NCI-H774 (cell line): ENCODE data around the gene TMEM150A.
"Not testable (repeated sequence)": the region's sequence is repeated elsewhere in the genome, so short reads cannot be mapped to it uniquely, and the experiment has no call there.

Experiments used
- DNase-seq: peaks from one replicate; lab custom pipeline; 2025; lab: John Stamatoyannopoulos, UW

TMEM150A gene

DNA sequence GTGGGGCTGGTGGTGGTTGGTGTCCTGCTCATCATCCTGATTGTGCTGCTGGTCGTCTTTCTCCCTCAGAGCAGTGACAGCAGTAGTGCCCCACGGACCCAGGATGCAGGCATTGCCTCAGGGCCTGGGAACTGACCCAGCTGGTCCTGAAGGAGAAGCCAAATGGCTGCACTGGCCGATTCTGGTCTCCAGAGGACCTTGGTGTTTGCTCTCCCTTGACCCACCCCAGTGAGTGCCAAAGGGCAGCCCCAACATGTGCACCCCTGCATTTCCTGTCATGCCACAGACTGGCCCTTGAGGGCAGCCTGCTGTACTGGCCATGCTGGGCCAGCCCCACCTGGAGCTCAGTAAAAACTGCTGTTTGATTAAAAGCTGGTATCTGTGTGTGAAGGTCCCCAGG lies 9.5 kb downstream of the TMEM150A start:
- no peak for DNase-seq

GRCh38 chr2:85592299-85592698 lies 10.2 kb downstream of the TMEM150A start:
- DNase-seq, result not testable (repeated sequence)

DNA sequence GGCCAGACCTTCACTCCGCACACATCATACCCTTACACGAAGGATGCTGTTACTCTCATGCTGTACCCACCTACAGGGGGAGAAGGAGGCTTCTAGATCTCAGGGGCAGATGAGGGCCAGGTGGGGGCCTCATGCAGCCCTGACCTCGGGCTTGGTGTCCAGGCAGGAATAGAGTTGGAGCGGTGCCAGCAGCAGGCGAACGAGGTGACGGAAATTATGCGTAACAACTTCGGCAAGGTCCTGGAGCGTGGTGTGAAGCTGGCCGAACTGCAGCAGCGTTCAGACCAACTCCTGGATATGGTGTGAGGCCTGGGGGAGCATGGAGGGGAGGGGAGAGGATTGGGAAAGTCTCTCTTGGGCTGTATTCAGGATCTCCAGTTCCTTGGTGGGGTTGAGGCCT lies 10.9 kb downstream of the TMEM150A start:
- no peak for DNase-seq

GRCh38 chr2:85590950-85591349 lies 11.5 kb downstream of the TMEM150A start:
- DNase-seq, result no peak

GRCh38 chr2:85589982-85590791 lies 12.3 kb downstream of the TMEM150A start:
- DNase-seq, result peak; percentile 33

GRCh38 chr2:85589181-85589580 lies 13.3 kb downstream of the TMEM150A start:
- DNase-seq, result no peak

GRCh38 chr2:85588645-85589044 lies 13.9 kb downstream of the TMEM150A start:
- no peak for DNase-seq

- no peak for DNase-seq
Observed at GRCh38 chr2:85588236-85588635, 14.3 kb downstream of the TMEM150A start.

DNA sequence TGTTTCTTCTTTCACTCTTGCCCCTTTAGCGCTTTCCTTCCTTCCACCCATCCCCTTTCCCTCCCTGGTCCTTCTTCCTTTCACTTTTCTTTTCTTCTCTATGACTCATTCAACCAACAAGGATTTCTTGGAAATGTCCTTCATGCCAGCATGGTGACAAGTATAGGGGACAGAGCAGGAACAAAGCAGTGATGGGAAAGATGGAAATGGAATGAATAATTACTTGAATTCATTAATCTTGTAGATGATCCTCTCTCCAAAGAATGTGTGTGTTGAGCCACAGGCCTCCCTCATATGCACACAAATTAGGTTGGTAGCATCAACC lies 16.8 kb downstream of the TMEM150A start:
- DNase-seq, result no peak

DNA sequence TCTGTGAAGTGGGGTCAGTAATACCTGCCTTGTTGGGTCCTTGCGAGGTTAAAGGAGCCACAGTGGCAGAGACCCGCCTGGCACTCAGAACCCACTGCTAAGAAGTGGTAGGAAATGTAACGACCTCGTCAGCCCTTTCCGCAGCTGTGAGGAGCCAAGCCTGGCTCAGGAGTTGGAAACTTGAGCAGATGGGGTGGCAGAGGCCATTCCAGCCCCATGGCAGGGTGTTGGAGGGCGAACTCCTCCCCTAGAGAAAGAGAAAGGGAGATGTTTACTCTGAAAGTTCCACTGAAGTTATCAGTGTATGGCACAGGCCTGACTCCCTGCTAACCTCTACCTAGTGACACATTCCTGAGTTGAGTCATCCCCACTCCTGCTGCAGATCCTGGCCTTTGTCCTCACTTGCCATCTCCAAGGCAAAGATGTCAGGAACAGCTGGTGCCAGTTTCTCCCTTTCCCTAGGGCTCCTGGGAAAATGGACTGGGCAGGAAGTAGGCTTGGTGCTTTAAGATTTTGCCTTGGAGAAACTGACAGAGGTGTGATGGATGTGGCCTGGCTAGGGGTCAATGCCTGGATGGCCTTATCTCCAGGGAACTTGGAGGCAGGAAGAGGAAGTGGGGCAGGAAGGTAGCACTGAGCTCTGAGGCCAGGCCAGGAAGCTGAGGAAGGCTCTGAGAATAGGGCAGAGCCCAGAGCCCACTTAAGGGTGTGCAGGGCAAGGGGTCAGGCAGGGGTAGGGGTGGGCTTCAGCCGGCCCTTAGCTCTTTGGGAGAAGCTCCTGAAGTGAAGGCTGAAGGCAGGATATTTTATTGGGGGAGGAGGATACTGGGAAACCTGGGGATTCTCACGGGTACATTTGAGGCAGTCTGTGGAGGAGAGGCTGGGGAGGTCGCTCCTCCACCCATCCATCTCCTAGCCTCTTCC lies 17.4 kb downstream of the TMEM150A start:
- DNase-seq, result no peak

DNA sequence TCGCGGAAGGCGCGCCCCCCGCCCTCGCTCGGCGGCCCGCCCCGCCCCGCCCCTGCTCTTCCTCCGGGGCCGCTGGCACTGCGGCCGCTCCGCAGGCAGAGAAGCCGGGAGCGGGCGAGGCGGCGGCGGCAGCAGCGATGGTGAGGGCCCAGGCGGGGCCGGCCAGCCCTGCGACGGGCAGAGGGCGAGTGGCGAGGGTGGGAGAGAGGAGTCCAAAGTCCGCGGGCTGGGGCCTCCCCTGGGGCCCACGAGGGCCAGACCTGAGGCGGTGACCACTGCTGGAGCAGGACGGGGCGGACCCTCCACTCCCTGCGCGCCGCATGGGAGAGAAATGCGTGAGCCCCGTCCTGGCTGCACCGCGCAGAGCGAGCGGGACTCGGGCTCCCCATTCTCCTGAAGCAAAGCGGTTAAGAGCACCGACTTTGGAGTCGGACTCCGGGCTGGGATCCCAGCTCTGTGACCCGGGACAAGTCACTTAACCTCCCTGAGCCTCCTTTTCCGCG lies 18.1 kb downstream of the TMEM150A start, which contains the start of gene VAMP5:
Gene VAMP5 (plus strand): TSS at position 78 of the 503 bp plus-strand sequence. CDS start 60 bp downstream, at position 138.
- no peak for DNase-seq

- no peak for DNase-seq
Observed at GRCh38 chr2:85583667-85584353, 18.7 kb downstream of the TMEM150A start.

GRCh38 chr2:85582492-85582891 lies 20.0 kb downstream of the TMEM150A start:
- no peak for DNase-seq

DNA sequence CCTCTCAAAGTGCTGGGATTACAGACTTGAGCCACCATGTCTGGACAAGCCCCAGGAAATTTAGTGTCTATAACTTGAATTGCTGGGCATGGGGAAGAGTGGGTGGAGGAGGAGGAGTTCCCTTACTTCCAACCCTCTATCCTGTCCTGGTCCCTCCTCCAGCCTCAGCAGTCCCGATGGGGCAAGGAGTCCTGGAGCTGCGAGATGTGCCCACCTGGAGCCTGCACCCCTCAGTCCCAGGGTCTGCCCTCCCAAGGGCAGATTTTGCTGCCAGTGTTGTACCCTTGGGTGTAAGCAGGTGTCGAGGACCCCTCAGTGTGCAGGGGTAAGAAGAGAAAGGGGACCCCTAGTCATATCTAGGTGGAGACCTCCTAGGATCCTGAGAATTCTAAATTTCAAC lies 22.3 kb downstream of the TMEM150A start:
- no peak for DNase-seq

DNA sequence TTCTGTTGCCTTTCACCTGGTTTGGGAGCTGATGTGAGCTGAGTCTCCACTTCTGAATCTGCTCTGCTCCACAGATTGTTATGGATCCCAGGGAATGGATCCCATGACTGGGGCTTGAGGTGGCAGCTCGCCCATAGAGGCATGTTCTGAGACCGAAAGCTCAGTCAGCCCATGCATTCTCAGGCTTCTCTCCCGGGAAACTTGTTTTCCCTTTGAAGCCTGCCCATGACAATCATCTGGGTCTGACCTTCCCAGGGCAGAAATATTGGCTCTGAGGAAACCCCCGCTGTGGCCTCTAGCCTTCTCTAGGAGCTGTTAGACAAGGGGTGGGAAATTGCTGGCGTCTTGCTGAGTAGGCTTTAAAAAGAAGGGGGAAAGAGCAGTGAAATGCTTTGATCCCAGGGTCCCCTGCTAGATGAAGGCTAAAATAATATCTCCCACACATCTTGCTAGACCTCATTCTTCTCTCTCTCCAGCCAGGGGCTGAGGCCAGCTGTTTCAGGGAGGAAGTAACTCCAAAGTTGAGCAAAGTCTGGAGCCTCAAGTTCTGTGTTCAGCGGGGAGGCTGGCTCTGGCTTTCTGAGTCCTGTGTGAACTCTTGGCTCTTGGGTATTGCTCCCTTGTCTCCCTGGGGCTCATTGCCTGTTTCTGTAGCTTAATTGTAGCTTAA lies 23.1 kb downstream of the TMEM150A start:
- DNase-seq, result no peak

DNA sequence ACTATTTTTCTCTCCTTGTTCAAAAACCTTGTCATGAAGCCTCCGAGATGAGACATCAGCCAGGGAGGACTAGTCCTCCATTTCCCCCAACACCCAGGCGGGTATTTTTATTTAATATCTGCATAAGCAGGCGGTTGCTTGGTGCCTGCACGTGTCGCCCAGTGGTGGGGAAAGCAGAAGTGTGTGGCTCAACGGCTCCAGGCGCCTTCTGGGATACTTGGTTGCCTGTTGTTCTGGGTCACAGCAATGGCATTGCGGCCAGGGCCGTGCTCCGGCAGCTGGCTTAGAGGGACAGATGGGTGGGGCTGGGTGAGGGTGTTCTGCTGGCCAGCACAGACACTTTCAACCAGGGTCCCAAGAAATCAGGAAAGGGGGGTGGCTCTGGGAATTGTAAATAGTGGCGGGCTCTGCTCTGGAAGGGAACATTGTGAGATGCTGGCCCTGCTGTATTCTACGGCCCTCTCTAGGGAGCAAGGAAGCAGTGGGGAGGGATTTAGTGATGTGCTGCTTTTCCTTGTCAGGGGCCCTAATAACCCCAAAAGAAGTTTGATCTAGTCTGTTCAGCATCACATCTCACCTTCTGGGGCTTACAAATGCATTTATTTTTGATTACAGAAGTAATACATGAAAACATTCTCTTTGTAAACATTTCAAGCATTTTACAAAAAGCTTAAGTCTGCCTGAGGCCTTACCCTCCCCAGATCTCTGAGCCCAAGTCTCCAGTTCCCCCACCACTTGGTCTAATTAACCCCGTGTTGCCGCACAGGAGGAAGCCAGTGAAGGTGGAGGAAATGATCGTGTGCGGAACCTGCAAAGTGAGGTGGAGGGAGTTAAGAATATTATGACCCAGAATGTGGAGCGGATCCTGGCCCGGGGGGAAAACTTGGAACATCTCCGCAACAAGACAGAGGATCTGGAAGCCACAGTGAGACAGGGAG lies 24.0 kb downstream of the TMEM150A start:
- DNase-seq, result no peak

- DNase-seq, result peak; percentile 17
Observed at GRCh38 chr2:85577386-85578242, 24.9 kb downstream of the TMEM150A start, which contains the start of gene VAMP8. Gene VAMP8, plus strand, starts transcription at chr2:85577586. Its CDS starts 61 bp downstream, at chr2:85577647.

- DNase-seq, result no peak
Observed at GRCh38 chr2:85577063-85577385, 25.5 kb downstream of the TMEM150A start.

- no peak for DNase-seq
Observed at GRCh38 chr2:85575739-85576138, 26.8 kb downstream of the TMEM150A start.

DNA sequence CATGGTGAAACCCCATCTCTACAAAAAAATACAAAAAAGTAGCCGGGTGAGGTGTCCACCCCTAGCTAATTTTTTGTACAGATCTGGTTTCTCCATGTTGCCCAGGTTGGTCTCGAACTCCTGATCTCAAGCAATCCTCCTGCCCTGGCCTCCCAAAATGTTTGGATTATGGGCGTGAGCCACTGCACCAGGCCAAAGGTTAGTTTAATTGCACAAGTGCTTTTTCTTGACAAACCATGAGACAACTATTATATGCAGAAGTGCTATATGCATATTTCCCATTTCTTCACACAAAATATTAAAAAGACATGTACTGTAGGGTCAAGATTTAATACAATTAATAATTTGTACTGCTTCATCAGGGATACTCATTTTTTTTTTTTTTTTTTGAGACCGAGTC lies 36.2 kb downstream of the TMEM150A start:
- DNase-seq, result no peak
